Stomach smooth muscle (tissue), 2 donors: Measurements from ENCODE around the gene SLC7A7.

Source experiments
- H3K27ac ChIP-seq: one replicate; pipeline ENCODE4 v1.7.0; 2013; ENCODE audit warnings: mild to moderate bottlenecking, low read length, inconsistent platforms
- H3K27me3 ChIP-seq, 2 donors: one replicate each; pipeline ENCODE4 v1.7.0; 2013; ENCODE audit warnings: low read length in 2 of 2; ENCODE audit not compliant: insufficient read depth in 2 of 2, control insufficient read depth in 1 of 2
- H3K36me3 ChIP-seq, 2 donors: one replicate each; pipeline ENCODE4 v1.7.0; 2013; ENCODE audit warnings: low read length in 2 of 2; ENCODE audit not compliant: control insufficient read depth in 2 of 2, insufficient read depth in 2 of 2
- H3K4me1 ChIP-seq: one replicate; pipeline ENCODE4 v1.7.0; 2013; ENCODE audit warnings: low read length; ENCODE audit not compliant: control insufficient read depth, insufficient read depth
- H3K4me3 ChIP-seq, 2 donors: one replicate each; pipeline ENCODE4 v1.7.0; 2013; ENCODE audit warnings: low read length in 2 of 2
- H3K9ac ChIP-seq, 2 donors: one replicate each; pipeline ENCODE4 v1.7.0; 2013; ENCODE audit warnings: low read length in 2 of 2, mild to moderate bottlenecking in 1 of 2
- H3K9me3 ChIP-seq, 2 donors: one replicate each; pipeline ENCODE4 v1.7.0; 2013; ENCODE audit warnings: low read length in 2 of 2; ENCODE audit not compliant: control insufficient read depth in 2 of 2
- donor health status: healthy.
- donor health status: Pancreatic carcinoma.

SLC7A7 gene

GRCh38 chr14:22843123-22843925 is 28.1 kb upstream of the SLC7A7 start:
- Histone ChIP-seq H3K36me3 (peaks cover 47 to 48% of the 10 kb centered on the region in 2 donors), H3K4me1 (peaks cover 68% of the 10 kb centered on the region), H3K9me3 (no peaks in the 10 kb centered on the region), H3K4me3 (no peak overlapping the region), H3K27ac (no peak overlapping the region), H3K27me3 (no peaks in the 10 kb centered on the region), H3K9ac (no peak overlapping the region)

GRCh38 chr14:22842211-22843122 is 27.2 kb upstream of the SLC7A7 start:
- H3K4me1 ChIP-seq = peaks cover 68% of the 10 kb centered on the region
- peak overlapping the region; percentile 6 for H3K27ac ChIP-seq
- H3K4me3 ChIP-seq = no peak overlapping the region
- H3K36me3 ChIP-seq = peaks cover 47 to 48% of the 10 kb centered on the region in 2 donors
- no peaks in the 10 kb centered on the region for H3K27me3 ChIP-seq
- H3K9ac ChIP-seq = peak overlapping the region in 1 of 2 donors; percentile 9
- H3K9me3 ChIP-seq = no peaks in the 10 kb centered on the region

GRCh38 chr14:22841769-22842168 is 26.5 kb upstream of the SLC7A7 start:
- H3K36me3 ChIP-seq = peaks cover 47 to 48% of the 10 kb centered on the region in 2 donors
- H3K4me3 ChIP-seq = no peak overlapping the region
- H3K9ac ChIP-seq = no peak overlapping the region
- no peaks in the 10 kb centered on the region for H3K9me3 ChIP-seq
- H3K4me1 ChIP-seq = peaks cover 68% of the 10 kb centered on the region
- H3K27ac ChIP-seq = no peak overlapping the region
- H3K27me3 ChIP-seq = no peaks in the 10 kb centered on the region

- Histone ChIP-seq H3K4me1 (peaks cover 65% of the 10 kb centered on the region), H3K36me3 (peaks cover 44% of the 10 kb centered on the region in 2 donors), H3K4me3 (no peak overlapping the region), H3K27ac (no peak overlapping the region), H3K9ac (peak overlapping the region in 1 of 2 donors; percentile 51), H3K9me3 (no peaks in the 10 kb centered on the region), H3K27me3 (no peaks in the 10 kb centered on the region)
Observed at GRCh38 chr14:22841311-22841710, 26.1 kb upstream of the SLC7A7 start.

GRCh38 chr14:22839159-22839779 is 24.0 kb upstream of the SLC7A7 start:
- peak overlapping the region; percentile 95 for H3K27ac ChIP-seq
- no peaks in the 10 kb centered on the region for H3K9me3 ChIP-seq
- peaks cover 60% of the 10 kb centered on the region for H3K4me1 ChIP-seq
- H3K27me3 ChIP-seq = no peaks in the 10 kb centered on the region
- H3K4me3 ChIP-seq = peak overlapping the region; percentile 80 to 91
- H3K36me3 ChIP-seq = peaks cover 29 to 32% of the 10 kb centered on the region in 2 donors
- peak overlapping the region; percentile 93 for H3K9ac ChIP-seq

- H3K4me3 ChIP-seq = peak overlapping the region; percentile 80 to 91
- H3K9ac ChIP-seq = peak overlapping the region; percentile 93
- peak overlapping the region; percentile 95 for H3K27ac ChIP-seq
- no peaks in the 10 kb centered on the region for H3K27me3 ChIP-seq
- H3K4me1 ChIP-seq = peaks cover 60% of the 10 kb centered on the region
- no peaks in the 10 kb centered on the region for H3K9me3 ChIP-seq
- peaks cover 32% of the 10 kb centered on the region in 2 donors for H3K36me3 ChIP-seq
Observed at GRCh38 chr14:22838631-22839041, 23.4 kb upstream of the SLC7A7 start.

GRCh38 chr14:22837750-22838538 is 22.7 kb upstream of the SLC7A7 start:
- Histone ChIP-seq H3K9me3 (no peaks in the 10 kb centered on the region), H3K36me3 (peaks cover 25 to 27% of the 10 kb centered on the region in 2 donors), H3K4me1 (peaks cover 58% of the 10 kb centered on the region), H3K27me3 (no peaks in the 10 kb centered on the region), H3K4me3 (peak overlapping the region; percentile 80 to 91), H3K9ac (peak overlapping the region; percentile 93), H3K27ac (peak overlapping the region; percentile 95)

- peak overlapping the region; percentile 80 to 91 for H3K4me3 ChIP-seq
- peak overlapping the region; percentile 93 for H3K9ac ChIP-seq
- H3K27me3 ChIP-seq = no peaks in the 10 kb centered on the region
- H3K4me1 ChIP-seq = peaks cover 52% of the 10 kb centered on the region
- peaks cover 18 to 20% of the 10 kb centered on the region in 2 donors for H3K36me3 ChIP-seq
- peak overlapping the region; percentile 95 for H3K27ac ChIP-seq
- H3K9me3 ChIP-seq = no peaks in the 10 kb centered on the region
Observed at GRCh38 chr14:22837114-22837749, 22.0 kb upstream of the SLC7A7 start.

- no peaks in the 10 kb centered on the region for H3K9me3 ChIP-seq
- peaks cover 47% of the 10 kb centered on the region for H3K4me1 ChIP-seq
- peaks cover 11 to 12% of the 10 kb centered on the region in 2 donors for H3K36me3 ChIP-seq
Observed at GRCh38 chr14:22836301-22837113, 21.3 kb upstream of the SLC7A7 start, which contains the start of gene MMP14. MMP14 (plus strand) TSS chr14:22836585; CDS start chr14:22836818, 233 bp downstream.

More at GRCh38 chr14:22836301-22837113, 21.3 kb upstream of the SLC7A7 start, which contains the start of gene MMP14:
- Histone ChIP-seq H3K27me3 (no peaks in the 10 kb centered on the region), H3K4me3 (peak within 1 kb of the TSS; percentile 80 to 91), H3K27ac (peak within 1 kb of the TSS; percentile 95), H3K9ac (peak within 1 kb of the TSS; percentile 93)
